ENCODE data around the gene ZNF189.
"Not testable (repeated sequence)": the region's sequence is repeated elsewhere in the genome, so short reads cannot be mapped to it uniquely, and the experiment has no call there.

ZNF189 gene

GRCh38 chr9:101380295-101380694 lies 18.4 kb upstream of the ZNF189 start:
- FAIRE-seq (no peak), DNase-seq (ENCODE audit: low spot score) (no peak)

- no peak for DNase-seq (ENCODE audit: low spot score)
- FAIRE-seq = no peak
Measured at GRCh38 chr9:101381118-101381517, 17.5 kb upstream of the ZNF189 start.

GRCh38 chr9:101381833-101382342 lies 16.8 kb upstream of the ZNF189 start:
- DNase-seq (ENCODE audit: low spot score) (no peak), FAIRE-seq (no peak)

GRCh38 chr9:101383361-101383760 lies 15.3 kb upstream of the ZNF189 start:
- FAIRE-seq (peak; percentile 64), DNase-seq (ENCODE audit: low spot score) (peak; percentile 31)

GRCh38 chr9:101384873-101385536 lies 13.6 kb upstream of the ZNF189 start, which contains the start of gene BAAT:
TSS of gene BAAT (minus strand) at chr9:101385006. CDS start at chr9:101371404, 13,602 bp downstream.
- not testable (repeated sequence) for FAIRE-seq; DNase-seq (ENCODE audit: low spot score)

GRCh38 chr9:101387871-101388506 lies 10.7 kb upstream of the ZNF189 start:
- DNase-seq (ENCODE audit: low spot score) (peak; percentile 28), FAIRE-seq (peak; percentile 36)

GRCh38 chr9:101388507-101388993 lies 10.1 kb upstream of the ZNF189 start:
- no peak for FAIRE-seq
- no peak for DNase-seq (ENCODE audit: low spot score)

- FAIRE-seq (no peak), DNase-seq (ENCODE audit: low spot score) (no peak)
Measured at GRCh38 chr9:101393135-101393534, 5.5 kb upstream of the ZNF189 start.

- DNase-seq (ENCODE audit: low spot score) = no peak
- FAIRE-seq = no peak
Measured at GRCh38 chr9:101394687-101395086, 4.0 kb upstream of the ZNF189 start.

- FAIRE-seq (no peak), DNase-seq (ENCODE audit: low spot score) (no peak)
Measured at GRCh38 chr9:101397746-101398067, 944 bp upstream of the ZNF189 start.

GRCh38 chr9:101398930-101399642 lies 435 bp downstream of the ZNF189 start:
- no peak for FAIRE-seq
- DNase-seq (ENCODE audit: low spot score) = no peak

GRCh38 chr9:101399643-101399970 lies 956 bp downstream of the ZNF189 start:
- FAIRE-seq = no peak
- DNase-seq (ENCODE audit: low spot score) = no peak

GRCh38 chr9:101400120-101400519 lies 1.5 kb downstream of the ZNF189 start:
- no peak for FAIRE-seq

GRCh38 chr9:101403516-101404285 lies 5.0 kb downstream of the ZNF189 start:
- FAIRE-seq (no peak), DNase-seq (ENCODE audit: low spot score) (no peak)

More at GRCh38 chr9:101400120-101400519, 1.5 kb downstream of the ZNF189 start:
- DNase-seq (ENCODE audit: low spot score) = no peak

- FAIRE-seq = no peak
Measured at GRCh38 chr9:101408374-101409078, 9.9 kb downstream of the ZNF189 start.

GRCh38 chr9:101409079-101409477 lies 10.4 kb downstream of the ZNF189 start:
- DNase-seq (ENCODE audit: low spot score) (no peak), FAIRE-seq (no peak)

More at GRCh38 chr9:101408374-101409078, 9.9 kb downstream of the ZNF189 start:
- DNase-seq (ENCODE audit: low spot score) = no peak

- FAIRE-seq (no peak), DNase-seq (ENCODE audit: low spot score) (no peak)
Measured at GRCh38 chr9:101414839-101415238, 16.2 kb downstream of the ZNF189 start.

GRCh38 chr9:101415578-101415977 lies 16.9 kb downstream of the ZNF189 start:
- FAIRE-seq (no peak), DNase-seq (ENCODE audit: low spot score) (no peak)

- no peak for FAIRE-seq
Measured at GRCh38 chr9:101417389-101417788, 18.7 kb downstream of the ZNF189 start.

GRCh38 chr9:101417977-101418376 lies 19.3 kb downstream of the ZNF189 start:
- no peak for FAIRE-seq
- no peak for DNase-seq (ENCODE audit: low spot score)

More at GRCh38 chr9:101417389-101417788, 18.7 kb downstream of the ZNF189 start:
- no peak for DNase-seq (ENCODE audit: low spot score)
